SK-N-MC (cell line): ENCODE measurements around the gene CDA.

Source experiments
- DNase-seq: peaks from one replicate; pipeline ENCODE4 v3.0.0-alpha.2; 2011; ENCODE audit warnings: low read depth, low spot score
- H3K27ac ChIP-seq: fragments of 200-600 bp; sonication (generic); 2 replicates; pipeline ENCODE4 v1.5.1; 2016; ENCODE audit warnings: mixed run types
- H3K36me3 ChIP-seq: fragments of 200-600 bp; sonication (generic); 2 replicates; pipeline ENCODE4 v1.6.1; 2017; ENCODE audit warnings: antibody characterized with exemption, low read length, mixed read lengths; ENCODE audit not compliant: insufficient read depth
- H3K4me3 ChIP-seq: fragments of 200-600 bp; sonication (generic); 2 replicates; pipeline ENCODE4 v1.5.1; 2016
- H3K9ac ChIP-seq: fragments of 200-600 bp; sonication (generic); 2 replicates; pipeline ENCODE4 v1.8.0; 2017; ENCODE audit warnings: mixed run types, mixed read lengths; ENCODE audit not compliant: insufficient read length
- H3K9me3 ChIP-seq: fragments of 200-600 bp; sonication (generic); 2 replicates; pipeline ENCODE4 v1.6.1; 2017; ENCODE audit warnings: low read depth, mild to moderate bottlenecking, antibody characterized with exemption, low read length, moderate library complexity, mixed read lengths
- EZH2 ChIP-seq: fragments of 200-600 bp; sonication (generic); IDR thresholded peaks from one replicate; pipeline ENCODE4 v1.6.1; 2017; ENCODE audit warnings: antibody characterized with exemption
- FOXP2 ChIP-seq: optimal IDR thresholded peaks from 2 replicates; pipeline ENCODE3; 2011; ENCODE audit warnings: mild to moderate bottlenecking, moderate library complexity; ENCODE audit not compliant: insufficient read depth; ENCODE audit errors: extremely low read length, control extremely low read depth
- POLR2AphosphoS5 ChIP-seq: IDR thresholded peaks from 2 replicates; pipeline ENCODE4 v1.6.1; 2012; ENCODE audit warnings: mild to moderate bottlenecking, low read depth, low read length, borderline replicate concordance

The CDA gene

DNA sequence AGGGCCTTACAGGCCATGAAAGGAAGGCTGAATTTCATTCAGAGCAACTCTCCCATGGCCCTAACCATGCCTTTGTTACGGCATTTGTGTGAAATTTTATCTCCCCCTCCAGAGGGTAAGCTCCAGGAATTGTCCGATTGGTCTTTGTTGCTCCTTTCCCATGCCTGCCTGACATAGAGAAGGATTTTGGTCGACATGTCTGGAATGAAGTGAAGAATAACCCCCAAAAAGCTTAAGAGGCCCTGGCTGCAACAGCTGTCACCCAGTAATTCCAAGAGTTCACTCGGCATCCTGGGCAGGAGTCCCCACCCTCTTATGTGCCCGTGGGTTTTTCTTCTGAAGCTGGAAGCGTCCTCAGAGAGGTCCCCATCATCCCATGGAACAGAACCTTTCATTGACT lies 20.6 kb downstream of the CDA start:
- Histone ChIP-seq H3K9me3 (no peaks in the 10 kb centered on the region), H3K36me3 (no peaks in the 10 kb centered on the region), H3K9ac (no peak overlapping the region), H3K4me3 (no peak overlapping the region), H3K27ac (no peak overlapping the region)
- DNase-seq, result no peak
- TF ChIP-seq EZH2 (no peak), FOXP2 (no peak), POLR2AphosphoS5 (no peak)

DNA sequence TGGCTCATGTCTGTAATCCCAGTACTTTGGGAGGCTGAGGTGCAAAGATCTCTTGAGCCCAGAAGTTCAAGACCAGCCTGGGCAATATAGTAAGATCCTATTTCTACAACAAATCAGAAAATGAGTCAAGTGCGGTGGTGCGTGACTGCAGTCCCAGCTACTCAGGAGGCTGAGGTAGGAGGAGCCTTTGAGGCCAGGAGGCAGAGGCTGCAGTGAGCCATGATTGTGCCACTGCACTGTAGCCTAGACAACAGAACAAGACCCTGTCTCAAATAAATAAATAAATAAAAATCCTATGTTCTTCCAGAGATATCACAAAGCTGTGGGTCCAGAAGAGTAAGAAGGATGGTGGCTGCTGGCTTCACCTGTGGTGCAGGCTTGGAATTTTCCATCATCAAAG lies 22.1 kb downstream of the CDA start:
- H3K27ac ChIP-seq, result no peak overlapping the region
- TF ChIP-seq FOXP2, result no peak
- TF ChIP-seq POLR2AphosphoS5, result no peak
- no peak for TF ChIP-seq EZH2
- DNase-seq, result no peak
- H3K9me3 ChIP-seq, result no peaks in the 10 kb centered on the region
- no peaks in the 10 kb centered on the region for H3K36me3 ChIP-seq
- H3K4me3 ChIP-seq, result no peak overlapping the region
- H3K9ac ChIP-seq, result no peak overlapping the region

DNA sequence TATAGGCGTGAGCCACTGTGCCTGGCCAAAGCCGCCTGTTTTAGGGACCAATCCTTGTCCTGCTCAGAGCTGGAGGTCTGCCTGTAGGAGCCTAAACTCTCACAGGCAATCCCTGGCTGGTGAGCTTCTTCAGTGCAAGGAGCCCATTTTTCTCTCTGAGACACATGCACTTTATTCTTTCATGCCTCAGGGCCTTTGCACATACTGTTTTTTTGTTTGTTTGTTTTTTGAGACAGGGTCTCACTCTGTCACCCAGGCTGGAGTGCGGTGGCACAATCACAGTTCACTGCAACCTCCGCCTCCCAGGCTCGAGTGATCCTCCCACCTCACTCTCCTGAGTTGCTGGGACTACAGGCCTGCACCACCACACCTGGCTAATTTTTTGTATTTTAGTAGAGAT lies 22.8 kb downstream of the CDA start:
- no peaks in the 10 kb centered on the region for H3K9me3 ChIP-seq
- no peaks in the 10 kb centered on the region for H3K36me3 ChIP-seq
- H3K9ac ChIP-seq, result no peak overlapping the region
- TF ChIP-seq EZH2 (no peak), POLR2AphosphoS5 (no peak), FOXP2 (no peak)
- no peak overlapping the region for H3K4me3 ChIP-seq
- DNase-seq, result no peak
- no peak overlapping the region for H3K27ac ChIP-seq

- no peak for DNase-seq
- no peaks in the 10 kb centered on the region for H3K9me3 ChIP-seq
- no peak overlapping the region for H3K9ac ChIP-seq
- no peak overlapping the region for H3K27ac ChIP-seq
- no peaks in the 10 kb centered on the region for H3K36me3 ChIP-seq
- no peak overlapping the region for H3K4me3 ChIP-seq
- TF ChIP-seq FOXP2, result no peak
- no peak for TF ChIP-seq EZH2
- no peak for TF ChIP-seq POLR2AphosphoS5
Measured at GRCh38 chr1:20612221-20612746, 23.4 kb downstream of the CDA start.

- Histone ChIP-seq H3K9me3 (no peaks in the 10 kb centered on the region), H3K27ac (no peak overlapping the region), H3K36me3 (no peaks in the 10 kb centered on the region), H3K9ac (peak overlapping the region; percentile 2), H3K4me3 (no peak overlapping the region)
- DNase-seq, result no peak
- TF ChIP-seq EZH2, result no peak
- TF ChIP-seq FOXP2, result no peak
- TF ChIP-seq POLR2AphosphoS5, result no peak
Measured at GRCh38 chr1:20614131-20614579, 25.3 kb downstream of the CDA start.

GRCh38 chr1:20615946-20616846 lies 27.3 kb downstream of the CDA start:
- no peak for DNase-seq
- Histone ChIP-seq H3K9me3 (no peaks in the 10 kb centered on the region), H3K9ac (no peak overlapping the region), H3K4me3 (no peak overlapping the region), H3K27ac (no peak overlapping the region), H3K36me3 (no peaks in the 10 kb centered on the region)
- no peak for TF ChIP-seq POLR2AphosphoS5
- no peak for TF ChIP-seq EZH2
- TF ChIP-seq FOXP2, result no peak

GRCh38 chr1:20616847-20617487 lies 28.1 kb downstream of the CDA start:
- no peak for DNase-seq
- TF ChIP-seq EZH2 (no peak), POLR2AphosphoS5 (no peak), FOXP2 (no peak)
- H3K27ac ChIP-seq, result no peak overlapping the region
- no peak overlapping the region for H3K4me3 ChIP-seq
- H3K9me3 ChIP-seq, result no peaks in the 10 kb centered on the region
- H3K36me3 ChIP-seq, result no peaks in the 10 kb centered on the region
- H3K9ac ChIP-seq, result no peak overlapping the region

GRCh38 chr1:20618550-20618949 lies 29.7 kb downstream of the CDA start:
- no peak for DNase-seq
- H3K27ac ChIP-seq, result no peak overlapping the region

More at GRCh38 chr1:20618550-20618949, 29.7 kb downstream of the CDA start:
- no peaks in the 10 kb centered on the region for H3K9me3 ChIP-seq
- H3K36me3 ChIP-seq, result no peaks in the 10 kb centered on the region
- H3K4me3 ChIP-seq, result no peak overlapping the region
- TF ChIP-seq EZH2 (no peak), POLR2AphosphoS5 (no peak), FOXP2 (no peak)
- H3K9ac ChIP-seq, result no peak overlapping the region
